ENCODE results near the gene CKAP2L. TPM values are rescaled to one million over a fixed set of nuclear protein-coding genes. Genes with fewer than 3 reads are reported as not detected.

Gene CKAP2L
- total RNA-seq, 2 experiments from 2014 or later: 63.3 to 66.3 TPM

DNA sequence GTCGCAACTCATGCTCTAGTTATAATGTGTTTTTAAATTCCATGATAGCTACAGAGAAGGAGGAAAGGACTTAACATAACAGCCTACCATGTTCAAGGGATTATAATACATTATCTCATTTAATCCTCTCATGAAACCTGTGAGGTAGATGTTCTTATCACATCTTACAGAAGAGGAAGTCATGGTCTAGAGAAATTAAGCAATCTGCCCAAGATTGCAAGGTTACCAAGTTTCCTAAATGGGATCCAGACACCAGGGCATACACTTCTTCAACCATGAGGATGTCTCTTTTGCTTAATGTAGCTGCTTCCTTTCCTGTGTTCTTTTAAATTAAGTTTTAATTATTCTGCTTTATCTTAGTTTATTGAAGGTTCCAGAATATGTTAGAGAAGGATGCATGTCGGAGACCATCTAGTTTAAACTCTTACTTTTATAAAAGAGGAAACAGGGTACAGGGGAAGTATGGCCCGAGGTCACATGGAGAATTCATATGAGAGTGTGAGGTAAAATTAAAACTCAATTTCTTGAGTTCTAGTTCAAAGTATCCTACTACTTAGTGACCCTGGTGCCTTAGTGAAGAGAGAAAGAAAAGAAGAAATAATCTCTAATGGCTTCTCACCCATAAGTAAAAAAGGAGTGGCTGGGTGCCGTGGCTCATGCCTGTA is 23.5 kb upstream of the CKAP2L start:
- Mint-ChIP-seq H3K27me3 (no peaks in the 10 kb centered on the region), H3K4me3 (no peak overlapping the region), H3K36me3 (ENCODE audit: low read depth) (peaks cover 10% of the 10 kb centered on the region), H3K27ac (no peak overlapping the region), H3K4me1 (peaks cover 43% of the 10 kb centered on the region), H3K9me3 (peaks cover 12% of the 10 kb centered on the region)
- ChIA-PET CTCF (interaction anchor here (1.2 kb wide), 1 partner anchor 98 kb away, joined by 3 read pairs; no protein-coding TSS in a partner anchor), POLR2A (no interaction called here)
- no peak for DNase-seq

GRCh38 chr2:112787294-112787693 is 22.9 kb upstream of the CKAP2L start:
- peaks cover 11% of the 10 kb centered on the region for H3K36me3 Mint-ChIP-seq (ENCODE audit: low read depth)
- no peaks in the 10 kb centered on the region for H3K27me3 Mint-ChIP-seq
- peaks cover 46% of the 10 kb centered on the region for H3K4me1 Mint-ChIP-seq
- peaks cover 8% of the 10 kb centered on the region for H3K9me3 Mint-ChIP-seq
- DNase-seq: no peak
- ChIA-PET POLR2A (interaction anchor here (1.4 kb wide), 1 partner anchor 23 kb away, joined by 4 read pairs; the partner anchor contains the start of gene CKAP2L), CTCF (interaction anchor here (0.9 to 1.2 kb wide), 2 partner anchors 98 to 155 kb away, joined by 3 to 4 read pairs; no protein-coding TSS in a partner anchor)
- no peak overlapping the region for H3K4me3 Mint-ChIP-seq
- H3K27ac Mint-ChIP-seq: no peak overlapping the region

GRCh38 chr2:112784199-112785189 is 20.1 kb upstream of the CKAP2L start, which contains the start of gene IL1A:
Gene IL1A (minus strand): TSS chr2:112784493. CDS start chr2:112783770, 723 bp downstream.
- Mint-ChIP-seq H3K27ac (peak within 1 kb of the TSS; percentile 40), H3K36me3 (ENCODE audit: low read depth) (peaks cover 14% of the 10 kb centered on the region), H3K27me3 (no peaks in the 10 kb centered on the region), H3K4me3 (peak within 1 kb of the TSS; percentile 48), H3K4me1 (peaks cover 55% of the 10 kb centered on the region), H3K9me3 (peaks cover 3% of the 10 kb centered on the region)
- ChIA-PET CTCF (interaction anchor here (0.8 to 1.1 kb wide), 3 partner anchors 31 to 98 kb away, joined by 3 read pairs; no protein-coding TSS in a partner anchor), POLR2A (interaction anchor here (1.8 kb wide), 2 partner anchors 12 to 21 kb away, joined by 5 to 8 read pairs; no protein-coding TSS in a partner anchor)
- DNase-seq: no peak

GRCh38 chr2:112783187-112783714 is 18.8 kb upstream of the CKAP2L start:
- ChIA-PET CTCF (interaction anchor here (1.0 to 1.6 kb wide), 2 partner anchors 99 to 159 kb away, joined by 3 to 4 read pairs; no protein-coding TSS in a partner anchor), POLR2A (interaction anchor here (1.6 to 1.8 kb wide), 3 partner anchors 13 to 20 kb away, joined by 3 to 8 read pairs (median 5); no protein-coding TSS in a partner anchor)
- Mint-ChIP-seq H3K4me3 (peak overlapping the region; percentile 48), H3K27ac (no peak overlapping the region), H3K9me3 (peaks cover 3% of the 10 kb centered on the region), H3K36me3 (ENCODE audit: low read depth) (peaks cover 19% of the 10 kb centered on the region), H3K4me1 (peaks cover 54% of the 10 kb centered on the region), H3K27me3 (no peaks in the 10 kb centered on the region)
- DNase-seq: no peak

DNA sequence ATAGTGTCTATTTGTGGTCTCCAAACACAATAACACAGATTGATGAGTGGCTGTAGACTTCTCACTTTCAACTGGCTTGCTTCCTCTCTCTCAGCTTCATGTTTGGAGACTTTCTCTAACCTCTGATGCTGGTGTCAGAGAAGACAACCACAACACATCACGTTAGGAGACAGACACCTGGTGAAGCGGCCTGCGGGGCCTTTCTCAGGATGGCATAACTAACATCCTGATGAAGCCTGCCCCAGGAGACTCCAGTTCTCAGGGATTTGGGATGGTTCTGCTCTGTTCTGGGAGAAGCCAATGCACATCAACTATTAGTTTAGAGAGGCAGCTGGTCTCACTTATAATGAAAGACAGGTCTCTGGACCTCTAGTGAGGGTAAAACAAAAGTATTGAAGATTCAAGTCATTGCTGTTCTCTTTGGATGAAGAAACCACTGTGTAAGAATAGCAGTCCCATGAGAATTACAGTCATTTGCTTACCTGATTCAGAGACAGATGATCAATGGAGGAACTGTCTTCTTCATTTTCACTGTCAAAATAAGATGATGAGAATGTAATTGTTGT is 17.9 kb upstream of the CKAP2L start:
- CTCF ChIA-PET: interaction anchor here (1.6 kb wide), 1 partner anchor 160 kb away, joined by 4 read pairs; no protein-coding TSS in a partner anchor
- no peak overlapping the region for H3K4me3 Mint-ChIP-seq
- peaks cover 3% of the 10 kb centered on the region for H3K9me3 Mint-ChIP-seq

DNA sequence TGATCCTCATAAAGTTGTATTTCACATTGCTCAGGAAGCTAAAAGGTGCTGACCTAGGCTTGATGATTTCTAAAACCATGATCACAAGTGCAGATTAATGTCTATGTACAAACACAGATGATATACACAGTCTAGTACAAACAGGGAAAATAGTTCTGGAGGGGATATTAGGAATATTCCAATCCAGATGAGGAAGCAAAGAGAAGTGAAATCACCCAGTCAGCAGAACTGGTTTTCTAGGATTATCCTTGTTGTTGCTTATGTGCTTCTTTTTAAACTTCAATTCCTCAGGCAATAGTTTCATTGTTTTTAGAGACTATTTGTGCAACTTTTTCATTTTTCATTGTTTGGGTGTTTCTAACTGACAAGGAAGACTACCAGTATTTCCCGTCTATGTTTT is 15.2 kb upstream of the CKAP2L start:
- CTCF ChIA-PET: interaction anchor here (0.9 kb wide), 1 partner anchor 11 kb away, joined by 3 read pairs; no protein-coding TSS in a partner anchor
- Mint-ChIP-seq H3K27me3 (no peaks in the 10 kb centered on the region), H3K4me3 (no peak overlapping the region), H3K27ac (no peak overlapping the region), H3K9me3 (no peaks in the 10 kb centered on the region), H3K36me3 (ENCODE audit: low read depth) (peaks cover 34% of the 10 kb centered on the region), H3K4me1 (peaks cover 54% of the 10 kb centered on the region)
- DNase-seq: no peak
- POLR2A ChIA-PET: no interaction called here

More for the DNA sequence above, 17.9 kb upstream of the CKAP2L start:
- Mint-ChIP-seq H3K4me1 (peaks cover 55% of the 10 kb centered on the region), H3K27me3 (no peaks in the 10 kb centered on the region), H3K27ac (no peak overlapping the region), H3K36me3 (ENCODE audit: low read depth) (peaks cover 29% of the 10 kb centered on the region)
- no peak for DNase-seq
- POLR2A ChIA-PET: interaction anchor here (1.6 to 1.8 kb wide), 2 partner anchors 17 to 19 kb away, joined by 3 to 5 read pairs; no protein-coding TSS in a partner anchor

- DNase-seq: no peak
- Mint-ChIP-seq H3K27ac (peak overlapping the region; percentile 52), H3K36me3 (ENCODE audit: low read depth) (peaks cover 34% of the 10 kb centered on the region), H3K4me3 (peak overlapping the region; percentile 0), H3K4me1 (peaks cover 37% of the 10 kb centered on the region), H3K9me3 (no peaks in the 10 kb centered on the region), H3K27me3 (no peaks in the 10 kb centered on the region)
- CTCF ChIA-PET: interaction anchor here (1.0 kb wide), 1 partner anchor 164 kb away, joined by 3 read pairs; no protein-coding TSS in a partner anchor
- POLR2A ChIA-PET: interaction anchor here (2.0 kb wide), 1 partner anchor 14 kb away, joined by 9 read pairs; no protein-coding TSS in a partner anchor
Observed at GRCh38 chr2:112777036-112777435, 12.6 kb upstream of the CKAP2L start.

DNA sequence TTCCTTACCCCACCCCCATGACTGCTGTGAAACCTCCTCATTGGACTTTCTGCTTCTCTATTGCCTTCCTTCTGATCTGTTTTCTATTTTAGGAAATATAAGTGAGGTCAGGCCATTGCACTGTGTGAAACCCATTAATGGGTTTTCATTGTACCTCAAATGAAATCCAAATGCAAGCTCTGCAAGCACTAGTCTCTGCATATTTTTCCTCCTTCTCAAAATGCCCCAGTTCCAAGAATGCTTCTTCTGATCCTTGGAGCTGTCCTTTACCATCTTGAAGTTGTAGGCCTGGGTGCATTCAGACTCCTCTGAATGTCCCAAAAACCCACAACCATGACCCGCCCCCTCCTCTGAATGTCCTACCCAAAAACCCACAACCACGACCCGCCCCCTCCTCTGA is 11.7 kb upstream of the CKAP2L start:
- peaks cover 31% of the 10 kb centered on the region for H3K4me1 Mint-ChIP-seq
- DNase-seq: no peak
- H3K9me3 Mint-ChIP-seq: no peaks in the 10 kb centered on the region
- CTCF ChIA-PET: interaction anchor here (1.0 kb wide), 1 partner anchor 165 kb away, joined by 3 read pairs; no protein-coding TSS in a partner anchor
- H3K27ac Mint-ChIP-seq: peak overlapping the region; percentile 13
- no peak overlapping the region for H3K4me3 Mint-ChIP-seq
- H3K27me3 Mint-ChIP-seq: no peaks in the 10 kb centered on the region
- peaks cover 32% of the 10 kb centered on the region for H3K36me3 Mint-ChIP-seq (ENCODE audit: low read depth)
- POLR2A ChIA-PET: interaction anchor here (0.7 to 2.0 kb wide), 2 partner anchors 13 to 152 kb away, joined by 3 to 9 read pairs; no protein-coding TSS in a partner anchor

DNA sequence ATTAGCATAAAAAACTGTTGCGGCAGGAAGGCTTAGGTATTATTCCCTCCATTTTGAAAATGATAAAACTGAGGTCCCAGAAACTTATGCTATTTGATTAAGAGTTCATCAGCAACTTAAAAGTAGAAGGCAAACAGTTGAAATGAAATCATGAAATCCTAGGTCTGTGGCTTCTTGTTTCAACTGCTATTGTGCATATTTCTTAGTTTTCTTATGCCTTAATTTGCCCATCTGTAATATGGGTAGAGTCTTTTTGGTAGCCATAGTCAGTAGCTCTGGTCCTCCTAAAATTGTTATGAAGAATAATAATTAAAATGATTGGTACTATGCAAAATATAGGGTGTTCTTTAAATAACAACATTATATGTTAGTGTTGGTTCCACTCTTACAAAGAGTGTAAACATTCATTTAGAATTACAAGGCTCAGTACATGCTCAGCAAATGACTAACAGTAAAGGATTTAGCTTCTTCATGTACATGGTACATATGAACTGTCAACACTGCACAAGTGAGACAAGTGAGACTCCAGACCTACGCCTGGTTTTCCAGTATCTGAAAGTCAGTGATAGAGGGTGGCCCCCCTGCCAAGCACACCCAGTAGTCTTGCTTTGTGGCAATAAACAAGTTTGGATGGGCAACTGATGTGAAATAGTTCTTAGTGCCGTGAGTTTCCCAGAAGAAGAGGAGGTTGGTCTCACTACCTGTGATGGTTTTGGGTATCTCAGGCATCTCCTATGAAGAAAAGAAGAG is 10.3 kb upstream of the CKAP2L start:
- H3K9me3 Mint-ChIP-seq: no peaks in the 10 kb centered on the region
- no peak for DNase-seq
- H3K4me3 Mint-ChIP-seq: no peak overlapping the region
- H3K27ac Mint-ChIP-seq: no peak overlapping the region
- peaks cover 31% of the 10 kb centered on the region for H3K36me3 Mint-ChIP-seq (ENCODE audit: low read depth)
- POLR2A ChIA-PET: interaction anchor here (3.1 kb wide), 1 partner anchor 11 kb away, joined by 15 read pairs; the partner anchor contains the start of gene CKAP2L
- no peaks in the 10 kb centered on the region for H3K27me3 Mint-ChIP-seq
- CTCF ChIA-PET: interaction anchor here (0.9 to 1.3 kb wide), 2 partner anchors 23 to 167 kb away, joined by 3 to 4 read pairs; no protein-coding TSS in a partner anchor
- peaks cover 31% of the 10 kb centered on the region for H3K4me1 Mint-ChIP-seq

DNA sequence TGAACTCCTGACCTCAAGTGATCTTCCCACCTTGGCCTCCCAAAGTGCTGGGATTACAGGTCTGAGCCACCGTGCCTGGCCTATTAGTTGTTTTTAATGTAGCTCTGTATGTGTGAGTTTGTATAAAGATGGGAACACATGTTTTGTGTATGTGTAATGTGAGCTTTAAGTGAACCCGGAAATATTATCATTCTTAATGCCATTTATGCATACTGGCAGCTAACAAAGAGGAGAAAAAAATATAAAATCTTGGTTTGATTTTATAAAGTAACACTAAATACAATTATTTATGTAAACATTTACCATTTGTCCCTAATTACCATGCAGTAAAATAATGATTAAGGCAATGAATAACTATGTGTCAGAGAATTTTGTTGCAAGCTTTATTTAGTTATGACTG is 9.1 kb upstream of the CKAP2L start:
- DNase-seq: no peak
- Mint-ChIP-seq H3K4me3 (no peak overlapping the region), H3K4me1 (peaks cover 35% of the 10 kb centered on the region), H3K9me3 (no peaks in the 10 kb centered on the region), H3K27me3 (no peaks in the 10 kb centered on the region), H3K36me3 (ENCODE audit: low read depth) (peaks cover 26% of the 10 kb centered on the region), H3K27ac (no peak overlapping the region)
- ChIA-PET POLR2A (interaction anchor here (3.1 kb wide), 1 partner anchor 10 kb away, joined by 15 read pairs; the partner anchor contains the start of gene CKAP2L), CTCF (interaction anchor here (0.5 to 2.3 kb wide), 5 partner anchors 22 to 168 kb away, joined by 3 to 6 read pairs (median 4); no protein-coding TSS in a partner anchor)

- DNase-seq: no peak
- H3K4me3 Mint-ChIP-seq: no peak overlapping the region
- ChIA-PET CTCF (interaction anchor here (1.2 to 2.3 kb wide), 3 partner anchors 36 to 168 kb away, joined by 3 to 6 read pairs (median 5); no protein-coding TSS in a partner anchor), POLR2A (interaction anchor here (3.1 kb wide), 1 partner anchor 9 kb away, joined by 15 read pairs; the partner anchor contains the start of gene CKAP2L)
- peaks cover 37% of the 10 kb centered on the region for H3K4me1 Mint-ChIP-seq
- no peaks in the 10 kb centered on the region for H3K9me3 Mint-ChIP-seq
- peaks cover 24% of the 10 kb centered on the region for H3K36me3 Mint-ChIP-seq (ENCODE audit: low read depth)
- H3K27me3 Mint-ChIP-seq: no peaks in the 10 kb centered on the region
- H3K27ac Mint-ChIP-seq: no peak overlapping the region
Observed at GRCh38 chr2:112772911-112773475, 8.6 kb upstream of the CKAP2L start.
